B cell (primary cell): ENCODE measurements around the gene TMEM26.

ENCODE experiments used
- EZH2 ChIP-seq: IDR thresholded peaks from 2 replicates; pipeline ENCODE4 v1.6.1; 2012; ENCODE audit warnings: borderline replicate concordance, low read depth, mild to moderate bottlenecking, moderate library complexity, low read length; ENCODE audit not compliant: insufficient read depth, poor library complexity, severe bottlenecking
- TF ChIP-seq, protein P1 (sequence below): fragments of 200-600 bp; IDR thresholded peaks from one replicate; pipeline ENCODE4 v1.8.0; 2022; ENCODE audit warnings: antibody characterized with exemption, mild to moderate bottlenecking

DNA sequence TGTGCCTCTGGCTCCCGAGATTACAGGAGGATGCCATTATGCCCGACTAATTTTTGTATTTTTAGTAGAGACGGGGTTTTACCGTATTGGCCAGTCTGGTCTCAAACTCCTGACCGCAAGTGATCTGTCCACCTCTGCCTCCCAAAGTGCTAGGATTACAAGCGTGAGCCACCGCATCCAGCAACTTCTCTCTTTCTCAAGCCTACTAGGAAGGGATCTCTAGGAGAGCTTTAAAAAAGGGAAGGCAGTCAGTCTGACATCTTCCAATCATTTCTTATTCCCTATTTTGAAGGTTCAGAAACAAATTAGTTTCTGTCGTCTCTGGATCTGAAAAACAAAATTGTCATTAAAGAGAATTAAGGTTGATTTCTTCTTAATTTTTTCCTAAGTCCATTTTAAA is 2.5 kb upstream of the TMEM26 start:
- TF ChIP-seq, protein P1, sequence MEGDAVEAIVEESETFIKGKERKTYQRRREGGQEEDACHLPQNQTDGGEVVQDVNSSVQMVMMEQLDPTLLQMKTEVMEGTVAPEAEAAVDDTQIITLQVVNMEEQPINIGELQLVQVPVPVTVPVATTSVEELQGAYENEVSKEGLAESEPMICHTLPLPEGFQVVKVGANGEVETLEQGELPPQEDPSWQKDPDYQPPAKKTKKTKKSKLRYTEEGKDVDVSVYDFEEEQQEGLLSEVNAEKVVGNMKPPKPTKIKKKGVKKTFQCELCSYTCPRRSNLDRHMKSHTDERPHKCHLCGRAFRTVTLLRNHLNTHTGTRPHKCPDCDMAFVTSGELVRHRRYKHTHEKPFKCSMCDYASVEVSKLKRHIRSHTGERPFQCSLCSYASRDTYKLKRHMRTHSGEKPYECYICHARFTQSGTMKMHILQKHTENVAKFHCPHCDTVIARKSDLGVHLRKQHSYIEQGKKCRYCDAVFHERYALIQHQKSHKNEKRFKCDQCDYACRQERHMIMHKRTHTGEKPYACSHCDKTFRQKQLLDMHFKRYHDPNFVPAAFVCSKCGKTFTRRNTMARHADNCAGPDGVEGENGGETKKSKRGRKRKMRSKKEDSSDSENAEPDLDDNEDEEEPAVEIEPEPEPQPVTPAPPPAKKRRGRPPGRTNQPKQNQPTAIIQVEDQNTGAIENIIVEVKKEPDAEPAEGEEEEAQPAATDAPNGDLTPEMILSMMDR = no peak
- no peak for TF ChIP-seq EZH2
